GM18868 (cell line): Measurements from ENCODE around the gene RING1.

Experiments
- ATAC-seq: cut with Tn5 transposase; IDR thresholded peaks from one replicate; pipeline ENCODE4 v1.9.1; 2021; ENCODE audit warnings: mild to moderate bottlenecking, moderate library complexity; ENCODE audit not compliant: unreplicated experiment

Gene RING1

GRCh38 chr6:33192105-33192646 is 16.1 kb upstream of the RING1 start, which contains the start of gene COL11A2:
TSS of gene COL11A2 (minus strand) at chr6:33192467. CDS start at chr6:33192240, 227 bp downstream.
- ATAC-seq: no peak

- no peak for ATAC-seq
These were observed 15.4 kb upstream of the RING1 start for GRCh38 chr6:33192671-33193602.

- ATAC-seq: no peak
These were observed 14.7 kb upstream of the RING1 start for GRCh38 chr6:33193619-33194018.

GRCh38 chr6:33194431-33194979 is 13.8 kb upstream of the RING1 start:
- ATAC-seq: no peak

GRCh38 chr6:33195304-33196165 is 12.8 kb upstream of the RING1 start:
- ATAC-seq: no peak

GRCh38 chr6:33197431-33198048 is 10.8 kb upstream of the RING1 start:
- ATAC-seq: no peak

- no peak for ATAC-seq
These were observed 10.0 kb upstream of the RING1 start for GRCh38 chr6:33198159-33198852.

- ATAC-seq: no peak
These were observed 9.4 kb upstream of the RING1 start for GRCh38 chr6:33198853-33199436.

- peak; percentile 24 for ATAC-seq
These were observed 8.5 kb upstream of the RING1 start for GRCh38 chr6:33199687-33200218.

- ATAC-seq: peak; percentile 54
These were observed 7.8 kb upstream of the RING1 start, which contains the start of the genes RXRB and SLC39A7 for GRCh38 chr6:33200219-33201146. TSS of gene RXRB (minus strand) at chr6:33200665. CDS start at chr6:33200476, 189 bp downstream. TSS of gene SLC39A7 (plus strand) at chr6:33200867. CDS start at chr6:33201246, 379 bp downstream.

- no peak for ATAC-seq
These were observed 7.2 kb upstream of the RING1 start for GRCh38 chr6:33201147-33201545.

- no peak for ATAC-seq
These were observed 6.4 kb upstream of the RING1 start for GRCh38 chr6:33201935-33202334.

- ATAC-seq: no peak
These were observed 5.5 kb upstream of the RING1 start for GRCh38 chr6:33202799-33203198.

GRCh38 chr6:33203443-33204164 is 4.7 kb upstream of the RING1 start:
- ATAC-seq: no peak

GRCh38 chr6:33204165-33204414 is 4.2 kb upstream of the RING1 start:
- ATAC-seq: no peak

- ATAC-seq: peak; percentile 58
These were observed 3.7 kb upstream of the RING1 start, which contains the start of gene HSD17B8 for GRCh38 chr6:33204415-33205190. TSS of gene HSD17B8 (plus strand) at chr6:33204655. CDS start at chr6:33204669, 14 bp downstream.
